Cortex of kidney (tissue), 1 donor: ENCODE measurements around the gene FATE1.

Experiments
- DNase-seq: peaks from one replicate; lab custom pipeline; 2025; lab: John Stamatoyannopoulos, UW

FATE1 gene

GRCh38 chrX:151743651-151744470 lies 28.0 kb downstream of the FATE1 start:
- DNase-seq: no peak

GRCh38 chrX:151745651-151746050 lies 29.8 kb downstream of the FATE1 start:
- DNase-seq: no peak

GRCh38 chrX:151746502-151746901 lies 30.7 kb downstream of the FATE1 start:
- DNase-seq: no peak

GRCh38 chrX:151750511-151750910 lies 34.7 kb downstream of the FATE1 start:
- DNase-seq: no peak

GRCh38 chrX:151752847-151753246 lies 37.0 kb downstream of the FATE1 start:
- DNase-seq: no peak

GRCh38 chrX:151753313-151754046 lies 37.6 kb downstream of the FATE1 start:
- no peak for DNase-seq

GRCh38 chrX:151754047-151754429 lies 38.2 kb downstream of the FATE1 start:
- DNase-seq: no peak

- no peak for DNase-seq
Observed at GRCh38 chrX:151754641-151755215, 38.9 kb downstream of the FATE1 start.

GRCh38 chrX:151759041-151759708 lies 43.3 kb downstream of the FATE1 start:
- DNase-seq: no peak

- no peak for DNase-seq
Observed at GRCh38 chrX:151762802-151763201, 47.0 kb downstream of the FATE1 start.

- DNase-seq: no peak
Observed at GRCh38 chrX:151763711-151764110, 47.9 kb downstream of the FATE1 start.

- DNase-seq: no peak
Observed at GRCh38 chrX:151765026-151765425, 49.2 kb downstream of the FATE1 start.

- DNase-seq: no peak
Observed at GRCh38 chrX:151771726-151772125, 55.9 kb downstream of the FATE1 start.
